Stimulated activated CD4-positive, alpha-beta T cell treated with anti-CD3 and anti-CD28 coated beads, TNF-alpha, amount 100 ng/mL, for 48 hours (primary cell): Measurements from ENCODE around the gene C17orf58.
"Not testable (repeated sequence)": the region's sequence is repeated elsewhere in the genome, so short reads cannot be mapped to it uniquely, and the experiment has no call there.

Experiments
- DNase-seq, 3 donors: peaks; one replicate each; pipeline ENCODE4 v3.0.0-alpha.2; 2020; ENCODE audit warnings: low read depth in 3 of 3

The C17orf58 gene

GRCh38 chr17:68004201-68004600 is 7.9 kb upstream of the C17orf58 start:
- DNase-seq, result no peak

GRCh38 chr17:67999291-67999911 is 3.1 kb upstream of the C17orf58 start:
- no peak for DNase-seq

GRCh38 chr17:67998466-67998865 is 2.2 kb upstream of the C17orf58 start:
- no peak for DNase-seq

GRCh38 chr17:67995570-67996263 is 552 bp downstream of the C17orf58 start:
- DNase-seq, result peak in 1 of 3 donors; percentile 9

- no peak for DNase-seq
Measured at GRCh38 chr17:67994817-67995569, 1.3 kb downstream of the C17orf58 start.

GRCh38 chr17:67993998-67994361 is 2.3 kb downstream of the C17orf58 start:
- DNase-seq, result no peak

GRCh38 chr17:67993153-67993997 is 2.9 kb downstream of the C17orf58 start:
- peak; percentile 40 to 70 (median 47) for DNase-seq

GRCh38 chr17:67992548-67993152 is 3.6 kb downstream of the C17orf58 start:
- DNase-seq, result no peak

GRCh38 chr17:67990909-67991308 is 5.4 kb downstream of the C17orf58 start:
- DNase-seq, result no peak

- DNase-seq, result no peak
Measured at GRCh38 chr17:67983383-67983688, 12.9 kb downstream of the C17orf58 start.

- no peak for DNase-seq
Measured at GRCh38 chr17:67982686-67983382, 13.4 kb downstream of the C17orf58 start.

- DNase-seq, result no peak
Measured at GRCh38 chr17:67982034-67982640, 14.1 kb downstream of the C17orf58 start.

- DNase-seq, result not testable (repeated sequence)
Measured at GRCh38 chr17:67980883-67981282, 15.4 kb downstream of the C17orf58 start.

- no peak for DNase-seq
Measured at GRCh38 chr17:67980456-67980855, 15.8 kb downstream of the C17orf58 start.

- DNase-seq, result not testable (repeated sequence)
Measured at GRCh38 chr17:67976306-67976705, 20.0 kb downstream of the C17orf58 start.

- no peak for DNase-seq
Measured at GRCh38 chr17:67974598-67975066, 21.6 kb downstream of the C17orf58 start.

- DNase-seq, result no peak
Measured at GRCh38 chr17:67974185-67974584, 22.1 kb downstream of the C17orf58 start.

GRCh38 chr17:67970783-67971182 is 25.5 kb downstream of the C17orf58 start:
- DNase-seq, result no peak

- peak; percentile 48 to 70 (median 49) for DNase-seq
Measured at GRCh38 chr17:67963145-67963572, 33.1 kb downstream of the C17orf58 start.

- not testable (repeated sequence) for DNase-seq
Measured at GRCh38 chr17:67962156-67962555, 34.1 kb downstream of the C17orf58 start.
